ENCODE results near the gene CD200R1.

Gene CD200R1

GRCh38 chr3:112884678-112885290, 90.1 kb downstream of the CD200R1 start:
- no peak for DNase-seq

DNA sequence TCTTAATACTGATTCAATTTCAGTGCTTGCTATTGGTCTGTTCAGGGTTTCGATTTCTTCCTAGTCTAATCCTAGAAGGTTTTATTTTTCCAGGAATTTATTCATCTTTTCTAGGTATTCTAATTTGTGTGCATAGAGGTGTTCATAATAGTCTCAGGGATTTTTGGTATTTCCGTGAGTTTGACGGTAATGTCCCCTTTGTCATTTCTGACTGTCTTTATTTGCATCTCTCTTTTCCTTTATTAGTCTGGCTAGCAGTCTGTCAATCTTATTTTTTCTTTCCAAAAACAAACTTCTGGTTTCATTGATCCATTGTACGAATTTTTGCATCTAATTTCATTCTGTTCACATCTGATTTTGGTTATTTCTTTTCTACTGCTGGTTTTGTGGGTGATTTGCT, 93.0 kb downstream of the CD200R1 start:
- DNase-seq: no peak

DNA sequence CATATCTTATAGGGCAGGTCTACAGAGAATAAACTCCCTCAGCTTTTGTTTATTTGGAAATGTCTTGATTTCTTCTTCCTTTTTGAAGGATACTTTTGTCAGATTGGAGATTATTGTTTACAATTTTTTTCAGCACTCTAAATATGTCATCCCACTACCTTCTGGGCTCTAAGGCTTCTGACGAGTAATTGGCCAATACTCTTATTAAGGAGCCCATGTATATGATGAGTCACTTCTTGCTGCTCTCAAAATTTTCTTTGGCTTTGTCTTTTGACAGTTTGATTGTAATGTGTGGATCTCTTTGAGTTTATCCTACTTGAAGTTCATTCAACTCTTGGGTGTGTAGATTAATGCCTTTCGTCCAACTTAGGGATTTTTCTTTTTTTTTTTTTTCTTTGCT, 99.3 kb downstream of the CD200R1 start:
- no peak for DNase-seq

- DNase-seq: no peak
These were observed 100.2 kb downstream of the CD200R1 start for GRCh38 chr3:112874725-112875124.

DNA sequence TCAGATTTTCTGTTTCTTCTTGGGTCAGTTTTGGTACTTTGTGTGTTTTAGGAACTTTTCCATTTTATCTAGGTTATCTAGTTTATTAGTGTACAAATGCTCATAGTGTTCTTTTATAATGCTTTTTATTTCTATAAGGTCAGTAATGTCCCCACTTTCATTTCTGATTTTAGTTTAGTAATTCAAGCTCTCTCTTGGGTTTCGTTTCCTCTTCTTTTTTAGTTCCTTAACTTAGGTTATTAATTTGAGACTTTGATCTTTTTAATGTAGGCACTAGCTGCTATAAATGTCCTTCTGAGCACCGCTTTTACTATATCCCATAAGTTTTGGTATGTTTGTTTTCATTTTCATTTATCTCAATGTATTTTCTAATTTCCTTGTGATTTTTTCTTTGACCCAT, 101.3 kb downstream of the CD200R1 start:
- no peak for DNase-seq

GRCh38 chr3:112871735-112872134, 103.2 kb downstream of the CD200R1 start:
- no peak for DNase-seq

Measured in DMS79 treated with DMSO at 0.1 percent for 48 hours (cell line).